ENCODE results near the gene CUTA. TPM values are rescaled to one million over a fixed set of nuclear protein-coding genes. Genes with fewer than 3 reads are reported as not detected.

The CUTA gene
- total and polyA plus RNA-seq, 2 of the 13 experiments (the other 11 are each of a cell fraction or from before 2014, with no cell fraction given): 170 to 180 TPM

DNA sequence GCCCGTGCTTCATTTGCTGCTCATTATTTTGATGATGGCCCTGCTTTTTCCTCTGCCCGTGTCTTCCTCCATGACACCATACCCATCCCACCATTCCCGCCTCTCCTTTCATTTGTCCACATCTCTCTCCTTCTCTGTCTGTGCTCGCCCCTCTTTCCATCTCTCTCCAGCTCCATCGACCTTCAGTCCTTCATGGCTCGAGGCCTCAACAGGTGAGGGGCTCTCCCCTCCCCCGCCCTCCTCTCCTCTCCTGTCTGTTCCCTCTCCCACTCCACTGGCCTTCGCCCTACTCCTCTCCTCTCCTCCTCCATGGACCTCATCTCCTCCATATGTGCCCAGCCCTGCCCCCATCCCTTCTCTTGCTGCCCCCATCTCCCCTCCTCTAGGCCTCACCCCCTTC lies 24.4 kb upstream of the CUTA start:
- in situ Hi-C loops (cut with HindIII; ENCODE audit: extremely low pct_ligation_motif_present, low pct_unique_long_range_greater_than_20kb): no loop called here
- Histone ChIP-seq H4K20me1 (ENCODE audit: insufficient read depth, low read length) (no peaks in the 10 kb centered on the region), H3K9me3 (ENCODE audit: low read length) (no peaks in the 10 kb centered on the region), H3K4me1 (ENCODE audit: insufficient read depth, low read length) (no peaks in the 10 kb centered on the region), H3K36me3 (replicated peaks in 1 of 2; ENCODE audit: control insufficient read depth in 1 of 2, insufficient read depth in 2 of 2, low read length in 2 of 2) (peaks cover 0 to 2% of the 10 kb centered on the region in 2 experiments; a peak in 1 of 5 replicates), H3K79me2 (ENCODE audit: insufficient read depth, low read length) (no peaks in the 10 kb centered on the region), H3K4me2 (ENCODE audit: low read depth, low read length) (no peak overlapping the region), H2AFZ (ENCODE audit: low read length) (no peak overlapping the region), H3K4me3 (replicated peaks in 1 of 3; ENCODE audit: insufficient read depth in 1 of 3, low read depth in 2 of 3, low read length in 3 of 3) (no peak overlapping the region), H3K9ac (ENCODE audit: insufficient read depth, low read depth, low read length) (no peak overlapping the region), H3K27ac (ENCODE audit: extremely low read length, insufficient read depth, low read length) (no peak overlapping the region), H3K27me3 (ENCODE audit: control insufficient read depth in 1 of 2, insufficient read depth in 2 of 2, low read length in 2 of 2) (no peaks in the 10 kb centered on the region; a peak in 1 of 5 replicates)
- BruUV-seq (replicated peaks): no TSS peak
- WGBS (ENCODE audit: low lambda C conversion rate): 65% methylated on average over 8 of the region's 8 CpGs
- intact Hi-C loops (cut with micrococcal nuclease; ENCODE audit: unreplicated experiment): no loop called here
- ChIA-PET CTCF (ENCODE audit: low intra/inter-chr PET ratio, low total read pairs) (no interaction called here), POLR2A (no interaction called here)
- no peak for TF ChIP-seq KDM3A (CRISPR knock-in tag; IDR thresholded peaks at IDR 0.05; ENCODE audit: low read depth)
- TF ChIP-seq TRIM24 (CRISPR knock-in tag; IDR thresholded peaks at IDR 0.05): no peak
- no peak for TF ChIP-seq ZFP1 (CRISPR knock-in tag; IDR thresholded peaks at IDR 0.05)
- FAIRE-seq (no peak), ATAC-seq (no peak), DNase-seq (ENCODE audit: low spot score) (no peak)

DNA sequence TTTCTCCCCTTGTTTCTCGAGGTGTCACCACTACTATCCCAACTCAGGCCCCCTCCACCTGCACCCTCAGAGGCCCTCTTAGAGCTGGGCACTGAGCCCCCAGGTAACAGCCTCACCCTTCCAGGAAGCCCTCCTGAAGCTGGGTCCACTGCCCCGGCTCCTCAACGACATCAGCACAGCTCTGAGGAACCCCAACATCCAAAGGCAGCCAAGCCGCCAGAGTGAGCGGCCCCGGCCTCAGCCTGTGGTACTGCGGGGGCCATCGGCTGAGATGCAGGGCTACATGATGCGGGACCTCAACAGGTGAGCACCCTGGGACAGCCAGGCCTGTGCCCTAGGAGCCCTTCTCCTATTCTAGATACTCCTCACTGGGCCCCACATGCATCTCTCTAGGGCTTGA lies 23.6 kb upstream of the CUTA start:
- no peak for ATAC-seq

More for the DNA sequence above, 23.6 kb upstream of the CUTA start:
- no TSS peak for BruUV-seq (replicated peaks)
- Histone ChIP-seq H3K27me3 (ENCODE audit: control insufficient read depth in 1 of 2, insufficient read depth in 2 of 2, low read length in 2 of 2) (no peaks in the 10 kb centered on the region), H3K79me2 (ENCODE audit: insufficient read depth, low read length) (no peaks in the 10 kb centered on the region), H3K27ac (ENCODE audit: extremely low read length, insufficient read depth, low read length) (no peak overlapping the region), H3K9me3 (ENCODE audit: low read length) (no peaks in the 10 kb centered on the region), H4K20me1 (ENCODE audit: insufficient read depth, low read length) (no peaks in the 10 kb centered on the region), H2AFZ (ENCODE audit: low read length) (no peak overlapping the region), H3K4me3 (replicated peaks in 1 of 3; ENCODE audit: insufficient read depth in 1 of 3, low read depth in 2 of 3, low read length in 3 of 3) (no peak overlapping the region), H3K36me3 (replicated peaks in 1 of 2; ENCODE audit: control insufficient read depth in 1 of 2, insufficient read depth in 2 of 2, low read length in 2 of 2) (peaks cover 0 to 2% of the 10 kb centered on the region in 2 experiments; a peak in 1 of 5 replicates), H3K4me2 (ENCODE audit: low read depth, low read length) (no peak overlapping the region), H3K4me1 (ENCODE audit: insufficient read depth, low read length) (no peaks in the 10 kb centered on the region), H3K9ac (ENCODE audit: insufficient read depth, low read depth, low read length) (no peak overlapping the region)
- ChIA-PET POLR2A (interaction anchor here (1.1 kb wide), 1 partner anchor 13 kb away, joined by 5 read pairs; the partner anchor contains the start of gene ZBTB9), CTCF (ENCODE audit: low intra/inter-chr PET ratio, low total read pairs) (no interaction called here)
- WGBS (ENCODE audit: low lambda C conversion rate): 83% methylated on average over 9 of the region's 9 CpGs
- TF ChIP-seq GTF3A (CRISPR knock-in tag; conservative IDR thresholded peaks at IDR 0.05): no peak
- TF ChIP-seq, protein P1, sequence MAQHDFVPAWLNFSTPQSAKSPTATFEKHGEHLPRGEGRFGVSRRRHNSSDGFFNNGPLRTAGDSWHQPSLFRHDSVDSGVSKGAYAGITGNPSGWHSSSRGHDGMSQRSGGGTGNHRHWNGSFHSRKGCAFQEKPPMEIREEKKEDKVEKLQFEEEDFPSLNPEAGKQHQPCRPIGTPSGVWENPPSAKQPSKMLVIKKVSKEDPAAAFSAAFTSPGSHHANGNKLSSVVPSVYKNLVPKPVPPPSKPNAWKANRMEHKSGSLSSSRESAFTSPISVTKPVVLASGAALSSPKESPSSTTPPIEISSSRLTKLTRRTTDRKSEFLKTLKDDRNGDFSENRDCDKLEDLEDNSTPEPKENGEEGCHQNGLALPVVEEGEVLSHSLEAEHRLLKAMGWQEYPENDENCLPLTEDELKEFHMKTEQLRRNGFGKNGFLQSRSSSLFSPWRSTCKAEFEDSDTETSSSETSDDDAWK (CRISPR knock-in tag; IDR thresholded peaks at IDR 0.05): no peak
- TF ChIP-seq, protein P2, sequence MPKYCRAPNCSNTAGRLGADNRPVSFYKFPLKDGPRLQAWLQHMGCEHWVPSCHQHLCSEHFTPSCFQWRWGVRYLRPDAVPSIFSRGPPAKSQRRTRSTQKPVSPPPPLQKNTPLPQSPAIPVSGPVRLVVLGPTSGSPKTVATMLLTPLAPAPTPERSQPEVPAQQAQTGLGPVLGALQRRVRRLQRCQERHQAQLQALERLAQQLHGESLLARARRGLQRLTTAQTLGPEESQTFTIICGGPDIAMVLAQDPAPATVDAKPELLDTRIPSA (CRISPR knock-in tag; IDR thresholded peaks at IDR 0.05; ENCODE audit: borderline replicate concordance): no peak
- TF ChIP-seq, protein P3, sequence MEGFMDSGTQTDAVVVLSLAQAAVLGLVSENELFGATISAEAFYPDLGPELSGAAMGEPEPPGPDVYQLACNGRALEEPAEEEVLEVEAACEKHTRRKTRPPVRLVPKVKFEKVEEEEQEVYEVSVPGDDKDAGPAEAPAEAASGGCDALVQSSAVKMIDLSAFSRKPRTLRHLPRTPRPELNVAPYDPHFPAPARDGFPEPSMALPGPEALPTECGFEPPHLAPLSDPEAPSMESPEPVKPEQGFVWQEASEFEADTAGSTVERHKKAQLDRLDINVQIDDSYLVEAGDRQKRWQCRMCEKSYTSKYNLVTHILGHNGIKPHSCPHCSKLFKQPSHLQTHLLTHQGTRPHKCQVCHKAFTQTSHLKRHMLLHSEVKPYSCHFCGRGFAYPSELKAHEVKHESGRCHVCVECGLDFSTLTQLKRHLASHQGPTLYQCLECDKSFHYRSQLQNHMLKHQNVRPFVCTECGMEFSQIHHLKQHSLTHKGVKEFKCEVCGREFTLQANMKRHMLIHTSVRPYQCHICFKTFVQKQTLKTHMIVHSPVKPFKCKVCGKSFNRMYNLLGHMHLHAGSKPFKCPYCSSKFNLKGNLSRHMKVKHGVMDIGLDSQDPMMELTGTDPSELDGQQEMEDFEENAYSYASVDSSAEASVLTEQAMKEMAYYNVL (CRISPR knock-in tag; IDR thresholded peaks at IDR 0.05; ENCODE audit: borderline replicate concordance): no peak
- TF ChIP-seq, protein P4, sequence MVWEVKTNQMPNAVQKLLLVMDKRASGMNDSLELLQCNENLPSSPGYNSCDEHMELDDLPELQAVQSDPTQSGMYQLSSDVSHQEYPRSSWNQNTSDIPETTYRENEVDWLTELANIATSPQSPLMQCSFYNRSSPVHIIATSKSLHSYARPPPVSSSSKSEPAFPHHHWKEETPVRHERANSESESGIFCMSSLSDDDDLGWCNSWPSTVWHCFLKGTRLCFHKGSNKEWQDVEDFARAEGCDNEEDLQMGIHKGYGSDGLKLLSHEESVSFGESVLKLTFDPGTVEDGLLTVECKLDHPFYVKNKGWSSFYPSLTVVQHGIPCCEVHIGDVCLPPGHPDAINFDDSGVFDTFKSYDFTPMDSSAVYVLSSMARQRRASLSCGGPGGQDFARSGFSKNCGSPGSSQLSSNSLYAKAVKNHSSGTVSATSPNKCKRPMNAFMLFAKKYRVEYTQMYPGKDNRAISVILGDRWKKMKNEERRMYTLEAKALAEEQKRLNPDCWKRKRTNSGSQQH (CRISPR knock-in tag; IDR thresholded peaks at IDR 0.05; ENCODE audit: low read depth): no peak
- no peak for TF ChIP-seq ZNF775 (CRISPR knock-in tag; IDR thresholded peaks at IDR 0.05; ENCODE audit: borderline replicate concordance)
- no peak for TF ChIP-seq ZNF160 (CRISPR knock-in tag; IDR thresholded peaks at IDR 0.05)
- TF ChIP-seq LCORL (IDR thresholded peaks at IDR 0.05): no peak
- no peak for TF ChIP-seq LCORL (CRISPR knock-in tag; IDR thresholded peaks at IDR 0.05)
- intact Hi-C loops (cut with micrococcal nuclease; ENCODE audit: unreplicated experiment): no loop called here
- FAIRE-seq (no peak), DNase-seq (ENCODE audit: low spot score) (no peak)
- in situ Hi-C loops (cut with HindIII; ENCODE audit: extremely low pct_ligation_motif_present, low pct_unique_long_range_greater_than_20kb): no loop called here

Data from HepG2 (cell line).